Activated CD8-positive, alpha-beta memory T cell treated with anti-CD3 and anti-CD28 coated beads for 24 hours (primary cell): Measurements from ENCODE around the gene AK8.

Experiments
- DNase-seq: peaks from one replicate; pipeline ENCODE4 v3.0.0-alpha.2; 2020

AK8 gene, protein sequence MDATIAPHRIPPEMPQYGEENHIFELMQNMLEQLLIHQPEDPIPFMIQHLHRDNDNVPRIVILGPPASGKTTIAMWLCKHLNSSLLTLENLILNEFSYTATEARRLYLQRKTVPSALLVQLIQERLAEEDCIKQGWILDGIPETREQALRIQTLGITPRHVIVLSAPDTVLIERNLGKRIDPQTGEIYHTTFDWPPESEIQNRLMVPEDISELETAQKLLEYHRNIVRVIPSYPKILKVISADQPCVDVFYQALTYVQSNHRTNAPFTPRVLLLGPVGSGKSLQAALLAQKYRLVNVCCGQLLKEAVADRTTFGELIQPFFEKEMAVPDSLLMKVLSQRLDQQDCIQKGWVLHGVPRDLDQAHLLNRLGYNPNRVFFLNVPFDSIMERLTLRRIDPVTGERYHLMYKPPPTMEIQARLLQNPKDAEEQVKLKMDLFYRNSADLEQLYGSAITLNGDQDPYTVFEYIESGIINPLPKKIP

GRCh38 chr9:132877824-132878694, at the start of gene AK8:
AK8 (minus strand) TSS chr9:132878284; CDS start chr9:132878255, 29 bp downstream.
- DNase-seq: peak; percentile 91

DNA sequence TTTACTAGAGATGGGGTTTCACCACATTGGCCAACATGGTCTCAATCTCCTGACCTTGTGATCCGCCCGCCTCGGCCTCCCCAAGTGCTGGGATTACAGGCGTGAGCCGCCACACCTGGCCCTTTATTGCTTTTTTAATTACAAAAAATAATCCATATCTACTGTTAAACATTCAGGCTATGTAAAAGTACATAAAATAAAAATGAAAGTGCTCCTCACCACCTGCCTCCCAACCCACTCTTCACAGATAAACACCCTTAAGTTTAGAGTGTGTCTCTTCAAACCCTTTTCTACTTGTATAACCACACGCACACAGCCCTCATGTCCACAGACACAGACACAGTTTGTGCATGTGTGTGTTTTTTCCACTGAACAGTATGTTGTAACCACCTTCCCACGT, 49.6 kb upstream of the AK8 start:
- no peak for DNase-seq

GRCh38 chr9:132923346-132923902, 45.3 kb upstream of the AK8 start:
- no peak for DNase-seq

DNA sequence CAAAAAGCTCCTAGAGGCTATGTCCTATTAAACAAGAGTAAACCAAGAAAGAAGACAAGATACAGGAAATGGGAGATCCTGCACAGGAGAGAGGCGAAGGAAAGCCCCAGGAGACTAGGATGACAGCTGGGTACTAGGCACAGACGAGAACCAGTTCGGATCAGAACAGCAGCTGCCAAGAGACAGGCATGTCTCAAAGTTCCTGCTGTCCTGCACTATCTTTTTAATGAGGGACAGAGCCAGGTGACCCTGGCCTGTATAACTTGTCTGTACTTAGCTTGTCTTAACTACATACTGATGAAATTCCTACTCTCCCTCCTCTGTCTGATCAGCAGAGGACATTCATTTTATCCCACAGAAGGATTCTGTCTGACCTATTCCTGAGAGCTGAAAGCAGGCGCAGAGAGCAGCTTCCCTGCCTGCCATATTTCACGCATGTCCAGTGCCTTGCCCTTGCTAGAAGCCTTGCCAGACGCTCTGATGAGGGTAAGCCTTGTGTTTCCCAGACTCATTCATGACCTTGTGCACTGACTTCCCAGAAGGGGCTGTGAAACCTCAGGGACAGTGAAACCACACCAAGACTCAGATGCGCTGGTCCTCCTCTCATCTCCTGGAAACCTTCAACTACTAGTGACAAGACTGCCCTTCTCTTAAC, 41.7 kb upstream of the AK8 start:
- no peak for DNase-seq

GRCh38 chr9:132914924-132915323, 36.8 kb upstream of the AK8 start:
- DNase-seq: no peak

- no peak for DNase-seq
Measured at GRCh38 chr9:132912131-132912530, 34.0 kb upstream of the AK8 start.

DNA sequence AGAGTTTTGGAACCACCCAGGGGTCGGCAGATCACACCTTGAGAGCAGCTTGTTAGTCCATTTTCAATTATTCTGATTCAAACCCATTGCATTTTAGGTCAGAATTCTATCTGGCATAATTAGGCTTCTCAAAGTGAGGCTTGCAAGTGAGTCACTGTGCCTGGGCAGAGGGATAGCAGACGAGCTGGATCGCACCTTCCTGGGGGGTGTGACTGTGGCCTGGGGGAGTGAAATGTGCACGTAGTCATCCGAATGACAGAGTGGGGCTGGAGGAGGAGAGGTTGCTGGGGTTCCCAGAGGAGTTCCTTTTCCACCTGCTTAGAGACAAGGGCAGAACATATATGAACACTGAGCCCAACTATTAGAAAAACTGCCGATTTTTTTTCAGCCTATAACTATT, 32.3 kb upstream of the AK8 start:
- DNase-seq: no peak

GRCh38 chr9:132909311-132909710, 31.2 kb upstream of the AK8 start:
- DNase-seq: no peak

- no peak for DNase-seq
Measured at GRCh38 chr9:132908635-132909034, 30.6 kb upstream of the AK8 start.

GRCh38 chr9:132905726-132906125, 27.6 kb upstream of the AK8 start:
- DNase-seq: no peak

- no peak for DNase-seq
Measured at GRCh38 chr9:132903574-132904492, 25.7 kb upstream of the AK8 start.

DNA sequence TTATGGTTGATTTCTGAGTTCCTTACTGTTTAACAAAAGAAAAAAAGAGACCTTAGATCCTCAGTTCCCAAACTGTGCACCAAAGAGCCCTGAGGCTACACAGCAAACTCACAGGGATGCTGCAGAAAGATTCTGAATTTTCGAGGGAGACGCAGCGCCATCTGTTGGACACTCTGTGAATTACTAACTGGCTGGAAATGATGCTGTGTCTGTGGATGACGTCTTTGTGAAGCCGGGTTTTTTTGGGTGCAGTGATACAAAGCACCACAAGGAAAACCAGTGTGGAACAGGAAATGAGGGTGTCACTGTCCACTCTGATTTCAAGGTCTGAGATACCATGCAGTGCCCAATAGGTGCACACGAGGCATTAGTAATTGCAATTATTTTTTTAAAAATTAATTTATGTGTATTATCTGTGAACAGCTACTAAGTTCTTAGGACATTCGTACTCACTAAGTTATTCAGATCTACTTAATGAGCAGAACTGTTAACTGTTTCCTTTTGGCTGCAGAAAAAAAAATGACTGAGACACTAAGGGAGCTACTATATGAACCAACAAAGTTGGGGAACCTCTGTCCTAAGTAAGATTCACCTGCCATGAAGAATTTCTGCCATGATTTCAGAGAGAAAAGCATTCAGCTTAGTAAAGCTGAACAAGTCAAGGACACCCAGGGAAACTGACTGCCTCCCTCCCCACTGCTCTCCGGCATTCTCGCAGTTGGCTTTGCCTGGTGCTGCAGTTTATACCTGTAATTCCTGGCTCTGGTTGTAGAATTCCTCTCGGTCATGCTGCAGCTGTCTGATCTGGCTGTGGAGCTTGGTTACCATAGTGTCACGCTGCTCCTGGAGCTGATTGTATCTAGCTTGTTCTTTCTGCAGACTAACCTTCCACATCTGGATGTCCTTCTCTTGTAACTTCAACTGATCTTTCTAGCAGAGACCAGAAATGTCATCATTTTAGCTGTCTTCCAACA, 24.1 kb upstream of the AK8 start:
- DNase-seq: peak; percentile 87

- no peak for DNase-seq
Measured at GRCh38 chr9:132898051-132898450, 20.0 kb upstream of the AK8 start.

GRCh38 chr9:132896906-132897305, 18.8 kb upstream of the AK8 start:
- DNase-seq: no peak

- no peak for DNase-seq
Measured at GRCh38 chr9:132896264-132896663, 18.2 kb upstream of the AK8 start.

GRCh38 chr9:132894862-132895835, 17.1 kb upstream of the AK8 start:
- no peak for DNase-seq

- no peak for DNase-seq
Measured at GRCh38 chr9:132894346-132894745, 16.3 kb upstream of the AK8 start.

DNA sequence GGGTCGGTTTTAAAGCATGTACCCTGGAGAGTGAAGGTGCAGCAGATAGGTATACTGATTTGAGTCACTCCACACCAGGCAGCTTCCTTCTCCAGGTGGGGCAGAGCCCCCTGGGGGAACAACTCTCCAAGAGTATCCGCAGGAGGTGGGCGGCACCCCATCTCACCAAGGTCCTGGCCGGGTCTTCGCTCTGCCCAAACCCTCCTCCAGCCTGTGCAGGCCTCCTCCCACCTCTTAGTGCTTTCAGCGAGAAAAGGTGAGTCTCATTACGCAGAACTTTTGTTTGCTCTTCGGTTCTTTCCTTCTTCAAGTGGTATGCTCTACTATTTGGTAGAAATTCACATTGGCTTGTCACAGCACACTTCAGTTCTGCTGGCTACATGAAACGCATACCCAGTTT, 14.3 kb upstream of the AK8 start:
- DNase-seq: no peak

DNA sequence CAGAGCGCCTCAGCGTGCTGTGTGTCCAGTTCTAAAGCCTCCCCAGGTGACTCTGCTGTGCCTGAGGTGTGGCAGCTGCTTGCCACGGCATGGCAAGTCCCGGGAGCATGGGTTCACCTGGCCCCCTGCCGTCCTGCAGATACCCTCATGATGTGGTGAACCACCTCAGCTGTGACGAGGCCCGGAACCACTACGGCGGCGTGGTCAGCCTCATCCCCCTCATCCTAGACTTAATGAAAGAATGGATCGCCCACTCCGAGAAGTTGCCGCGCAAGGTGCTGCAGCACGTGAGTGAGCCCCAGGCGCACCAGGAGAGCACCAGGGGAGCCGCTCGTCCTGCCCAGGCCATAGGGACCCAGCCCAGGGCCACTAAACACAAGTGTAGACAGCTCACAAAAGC, 10.1 kb upstream of the AK8 start:
- DNase-seq: no peak
